B cell (primary cell): Measurements from ENCODE around the gene ADGRB2. TPM values are rescaled to one million over a fixed set of nuclear protein-coding genes. Genes with fewer than 3 reads are reported as not detected.
A peak's percentile ranks its signal among the peaks of the same experiment; 100 is the strongest.

Experiments used
- ATAC-seq: fragments of 200-7000 bp; cut with Tn5 transposase; one replicate; pipeline ENCODE4 v1.10.0; 2021; ENCODE audit warnings: low read depth, mild to moderate bottlenecking, moderate number of reproducible peaks, moderate library complexity
- CTCF ChIA-PET: fragments of 350-600 bp; sonication (Branson Sonifier 250); formaldehyde crosslinking; loops from one replicate; lab custom pipeline; 2021; ENCODE audit warnings: antibody characterized with exemption, inconsistent platforms; lab: Charles Lee
- POLR2A ChIA-PET: fragments of 350-600 bp; sonication (Branson Sonifier 250); formaldehyde crosslinking; loops from one replicate; lab custom pipeline; 2021; ENCODE audit warnings: antibody characterized with exemption; lab: Charles Lee
- DNase-seq: peaks from one replicate; pipeline ENCODE4 v3.0.0; 2013
- H2AFZ ChIP-seq: 2 replicates; pipeline ENCODE4 v1.6.1; 2012; ENCODE audit warnings: mild to moderate bottlenecking, low read depth, low read length; ENCODE audit not compliant: insufficient read depth, poor library complexity, severe bottlenecking
- H3K27ac ChIP-seq, 2 donors: 1 replicate in 1 of 2; 2 replicates in 1 of 2; pipeline ENCODE4 v1.5.1; 2012 to 2013; ENCODE audit warnings: low read length in 2 of 2, mild to moderate bottlenecking in 2 of 2, moderate library complexity in 1 of 2
- H3K27me3 ChIP-seq, 4 experiments: fragments of 200-600 bp in 1 of 4; sonication (generic) in 1 of 4; replicated peaks in 1 of 4; 1 replicate in 2 of 4; 2 replicates in 2 of 4; pipeline versions ENCODE4 v1.6.1 to v1.7.0; 2013 to 2016; ENCODE audit warnings: low read length in 3 of 4, mild to moderate bottlenecking in 2 of 4, mixed read lengths in 1 of 4, moderate library complexity in 1 of 4; ENCODE audit not compliant: insufficient read depth in 4 of 4, control insufficient read depth in 3 of 4; ENCODE audit errors: control extremely low read depth in 1 of 4
- H3K36me3 ChIP-seq, 2 experiments: replicated peaks in 1 of 2; 1 replicate in 1 of 2; 2 replicates in 1 of 2; pipeline versions ENCODE4 v1.6.1 to v1.7.1; 2013; ENCODE audit warnings: low read length in 1 of 2; ENCODE audit not compliant: insufficient read depth in 2 of 2, control insufficient read depth in 1 of 2; ENCODE audit errors: control extremely low read depth in 1 of 2, extremely low read depth in 1 of 2
- H3K4me1 ChIP-seq, 2 donors: fragments of 200-600 bp in 1 of 2; sonication (generic) in 1 of 2; 1 replicate in 1 of 2; 2 replicates in 1 of 2; pipeline versions ENCODE4 v1.5.1 to v1.6.1; 2013 to 2017; ENCODE audit warnings: low read length in 2 of 2; ENCODE audit not compliant: control insufficient read depth in 2 of 2, insufficient read depth in 2 of 2
- H3K4me2 ChIP-seq: replicated peaks from 2 replicates; pipeline ENCODE3; 2012; ENCODE audit warnings: mild to moderate bottlenecking, low read depth, low read length; ENCODE audit not compliant: poor library complexity, severe bottlenecking
- H3K4me3 ChIP-seq, 5 experiments: fragments of 200-600 bp in 1 of 5; sonication (generic) in 1 of 5; 1 replicate in 3 of 5; 2 replicates in 2 of 5; pipeline versions ENCODE4 v1.5.1 to v1.7.0; 2011 to 2016; ENCODE audit warnings: low read length in 4 of 5, mild to moderate bottlenecking in 4 of 5, low read depth in 2 of 5, control low read depth in 1 of 5, moderate library complexity in 1 of 5; ENCODE audit not compliant: insufficient read depth in 1 of 5; ENCODE audit errors: control extremely low read depth in 1 of 5, extremely low read depth in 1 of 5
- H3K79me2 ChIP-seq: fragments of 200-600 bp; sonication (generic); one replicate; pipeline ENCODE4 v1.6.0; 2016; ENCODE audit warnings: low read length; ENCODE audit not compliant: control insufficient read depth, insufficient read depth
- H3K9ac ChIP-seq: fragments of 200-600 bp; sonication (generic); 2 replicates; pipeline ENCODE4 v1.6.1; 2017; ENCODE audit warnings: mild to moderate bottlenecking, low read length, moderate library complexity
- H3K9me3 ChIP-seq, 3 donors: one replicate each; pipeline versions ENCODE4 v1.6.1 to v1.7.1; 2013; ENCODE audit warnings: low read length in 2 of 3; ENCODE audit not compliant: control insufficient read depth in 2 of 3, insufficient read depth in 1 of 3; ENCODE audit errors: control extremely low read depth in 1 of 3
- H4K20me1 ChIP-seq: 2 replicates; pipeline ENCODE4 v1.6.0; 2012; ENCODE audit warnings: mild to moderate bottlenecking, low read length; ENCODE audit not compliant: insufficient read depth, control insufficient read depth, poor library complexity, severe bottlenecking
- H3K27ac Mint-ChIP-seq: one replicate; pipeline ENCODE4 v1.8.0; 2021; ENCODE audit warnings: mixed read lengths
- H3K27me3 Mint-ChIP-seq: one replicate; pipeline ENCODE4 v1.8.0; 2021; ENCODE audit warnings: mixed read lengths
- H3K4me1 Mint-ChIP-seq: one replicate; pipeline ENCODE4 v1.8.0; 2021; ENCODE audit warnings: mixed read lengths
- H3K4me3 Mint-ChIP-seq: one replicate; pipeline ENCODE4 v1.8.0; 2021; ENCODE audit warnings: mixed read lengths
- H3K9me3 Mint-ChIP-seq: one replicate; pipeline ENCODE4 v1.8.0; 2022; ENCODE audit warnings: mixed read lengths; ENCODE audit not compliant: insufficient read depth
- EZH2 ChIP-seq: IDR thresholded peaks from 2 replicates; pipeline ENCODE4 v1.6.1; 2012; ENCODE audit warnings: borderline replicate concordance, low read depth, mild to moderate bottlenecking, moderate library complexity, low read length; ENCODE audit not compliant: insufficient read depth, poor library complexity, severe bottlenecking
- WGBS: methylation state at CpG from one replicate; pipeline ENCODE4 v1.1.5; 2013; ENCODE audit warnings: missing lambda C conversion rate; ENCODE audit not compliant: insufficient coverage; 5-methylcytosine and 5-hydroxymethylcytosine counted together
- intact Hi-C: fragments of 100-400 bp; cut with micrococcal nuclease; formaldehyde crosslinking; loops from one replicate; pipeline ENCODE4 v1.10.0; 2022
- polyA plus RNA-seq: library from polyadenylated mRNA; depleted of rRNA; stranded (reverse); fragments of >200 nt; gene quantifications from 2 replicates; pipeline ENCODE4 v1.2.3, GENCODE V29; 2012
- total RNA-seq, 2 donors: library from RNA; stranded (reverse); fragments of 120-200 nt in 1 of 2; gene quantifications; 1 replicate in 1 of 2; 2 replicates in 1 of 2; pipeline versions ENCODE4 v1.2.3 to v1.2.4, GENCODE V29; 2013 to 2022
- TF ChIP-seq, protein P1 (sequence below): fragments of 200-600 bp; IDR thresholded peaks from one replicate; pipeline ENCODE4 v1.8.0; 2022; ENCODE audit warnings: antibody characterized with exemption, mild to moderate bottlenecking

The ADGRB2 gene
- total and polyA plus RNA-seq, 2 donors (not counting 1 experiment from before 2014, with no cell fraction given), result 1.9 to 2.7 TPM

DNA sequence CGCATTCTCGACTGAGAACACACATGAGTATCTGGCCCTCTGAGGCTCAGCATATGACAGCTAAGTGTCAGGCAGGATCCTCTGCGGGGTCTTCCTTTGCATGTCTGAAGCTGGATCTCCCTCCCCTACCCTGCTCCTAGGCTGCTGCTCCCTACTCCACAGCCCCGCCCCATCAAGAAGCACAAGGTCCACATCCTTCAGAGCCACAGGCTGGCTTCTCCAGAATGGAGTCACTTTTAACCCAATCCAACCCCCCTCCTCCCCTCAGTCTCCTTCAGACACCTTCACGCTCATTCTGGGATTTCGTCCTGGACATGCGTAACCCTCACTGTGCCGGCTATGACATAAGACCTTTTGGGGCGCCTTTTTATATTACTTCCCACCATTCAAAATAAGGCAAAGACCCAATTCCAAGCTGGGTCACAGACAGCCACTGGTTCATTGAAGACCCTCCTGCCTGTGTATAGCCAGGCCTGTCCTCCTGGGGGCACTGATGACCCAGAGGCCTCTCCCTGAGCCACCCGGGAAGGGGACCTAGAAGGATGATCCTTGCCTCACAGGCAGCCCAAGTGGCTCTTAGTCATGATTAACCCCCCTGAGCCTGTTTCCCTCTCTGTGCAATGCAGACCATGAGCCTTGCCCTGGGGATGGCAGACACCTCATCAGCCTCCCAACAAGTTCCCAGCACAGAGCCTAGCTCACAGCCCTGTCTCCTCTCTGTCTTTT lies 4.7 kb downstream of the ADGRB2 start:
- H3K4me1 ChIP-seq, result peaks cover 28 to 34% of the 10 kb centered on the region in 2 donors
- DNase-seq, result no peak
- H3K79me2 ChIP-seq, result no peaks in the 10 kb centered on the region
- H3K27me3 ChIP-seq, result peaks cover 0 to 25% (median 13%) of the 10 kb centered on the region in 4 experiments
- H3K27me3 Mint-ChIP-seq, result peaks cover 13% of the 10 kb centered on the region
- CTCF ChIA-PET, result interaction anchor here (0.6 to 10.8 kb wide), 5 partner anchors 27 to 205 kb away, joined by 3 to 199 read pairs (median 3); no protein-coding TSS in a partner anchor
- H3K4me2 ChIP-seq, result no peak overlapping the region
- no peak overlapping the region for H3K27ac ChIP-seq
- POLR2A ChIA-PET, result interaction anchor here (0.6 kb wide), 1 partner anchor 19 kb away, joined by 4 read pairs; no protein-coding TSS in a partner anchor
- no peak overlapping the region for H3K9ac ChIP-seq
- H3K4me1 Mint-ChIP-seq, result peaks cover 26% of the 10 kb centered on the region
- peak overlapping the region; percentile 64 for H3K4me3 Mint-ChIP-seq
- intact Hi-C loops, result loop anchor here (2.0 kb wide), 1 partner anchor 15 kb away; no protein-coding TSS in a partner anchor
- H2AFZ ChIP-seq, result no peak overlapping the region
- peaks cover 0 to 4% (median 0%) of the 10 kb centered on the region in 3 donors for H3K9me3 ChIP-seq
- TF ChIP-seq, protein P1, sequence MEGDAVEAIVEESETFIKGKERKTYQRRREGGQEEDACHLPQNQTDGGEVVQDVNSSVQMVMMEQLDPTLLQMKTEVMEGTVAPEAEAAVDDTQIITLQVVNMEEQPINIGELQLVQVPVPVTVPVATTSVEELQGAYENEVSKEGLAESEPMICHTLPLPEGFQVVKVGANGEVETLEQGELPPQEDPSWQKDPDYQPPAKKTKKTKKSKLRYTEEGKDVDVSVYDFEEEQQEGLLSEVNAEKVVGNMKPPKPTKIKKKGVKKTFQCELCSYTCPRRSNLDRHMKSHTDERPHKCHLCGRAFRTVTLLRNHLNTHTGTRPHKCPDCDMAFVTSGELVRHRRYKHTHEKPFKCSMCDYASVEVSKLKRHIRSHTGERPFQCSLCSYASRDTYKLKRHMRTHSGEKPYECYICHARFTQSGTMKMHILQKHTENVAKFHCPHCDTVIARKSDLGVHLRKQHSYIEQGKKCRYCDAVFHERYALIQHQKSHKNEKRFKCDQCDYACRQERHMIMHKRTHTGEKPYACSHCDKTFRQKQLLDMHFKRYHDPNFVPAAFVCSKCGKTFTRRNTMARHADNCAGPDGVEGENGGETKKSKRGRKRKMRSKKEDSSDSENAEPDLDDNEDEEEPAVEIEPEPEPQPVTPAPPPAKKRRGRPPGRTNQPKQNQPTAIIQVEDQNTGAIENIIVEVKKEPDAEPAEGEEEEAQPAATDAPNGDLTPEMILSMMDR, result no peak
- no peak for TF ChIP-seq EZH2
- no peak overlapping the region for H3K4me3 ChIP-seq
- 93% methylated on average over 10 of the region's 10 CpGs for WGBS
- peaks cover 10% of the 10 kb centered on the region for H4K20me1 ChIP-seq
- H3K36me3 ChIP-seq, result no peaks in the 10 kb centered on the region
- no peak for ATAC-seq
- H3K9me3 Mint-ChIP-seq, result no peaks in the 10 kb centered on the region
- H3K27ac Mint-ChIP-seq, result peak overlapping the region; percentile 46

DNA sequence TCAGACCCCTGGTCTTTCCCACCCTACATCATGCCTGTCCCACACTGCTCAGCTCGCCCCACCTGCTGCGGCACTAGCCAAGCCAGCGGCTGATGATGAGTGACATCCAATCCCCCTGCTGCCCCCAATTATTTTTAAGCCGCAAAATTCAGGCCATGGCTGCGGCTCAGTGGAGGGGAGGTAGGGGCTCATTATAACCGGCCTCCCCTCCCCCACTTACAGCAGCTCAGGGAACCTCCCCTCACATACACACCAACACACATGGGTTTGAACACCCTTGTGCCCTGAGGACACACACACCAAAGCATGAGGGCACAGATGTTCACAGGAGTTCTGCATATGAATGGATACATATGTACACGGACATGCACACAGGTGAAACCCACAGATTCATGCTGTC lies 5.3 kb downstream of the ADGRB2 start:
- Histone ChIP-seq H4K20me1 (peaks cover 10% of the 10 kb centered on the region), H3K9me3 (peaks cover 0 to 6% (median 0%) of the 10 kb centered on the region in 3 donors), H3K4me3 (no peak overlapping the region), H3K79me2 (no peaks in the 10 kb centered on the region), H2AFZ (no peak overlapping the region), H3K4me2 (no peak overlapping the region), H3K27ac (no peak overlapping the region), H3K27me3 (peaks cover 0 to 30% (median 13%) of the 10 kb centered on the region in 4 experiments), H3K9ac (no peak overlapping the region), H3K4me1 (peaks cover 28 to 32% of the 10 kb centered on the region in 2 donors), H3K36me3 (no peaks in the 10 kb centered on the region)
- TF ChIP-seq, protein P1, result no peak
- no peak for TF ChIP-seq EZH2
- no peaks in the 10 kb centered on the region for H3K9me3 Mint-ChIP-seq
- DNase-seq, result no peak
- H3K4me3 Mint-ChIP-seq, result no peak overlapping the region
- intact Hi-C loops, result no loop called here
- ATAC-seq, result no peak
- H3K4me1 Mint-ChIP-seq, result peaks cover 26% of the 10 kb centered on the region
- CTCF ChIA-PET, result interaction anchor here (1.4 to 10.8 kb wide), 3 partner anchors 10 to 45 kb away, joined by 3 to 199 read pairs (median 4); no protein-coding TSS in a partner anchor
- POLR2A ChIA-PET, result interaction anchor here (0.6 kb wide), 1 partner anchor 19 kb away, joined by 4 read pairs; no protein-coding TSS in a partner anchor
- H3K27ac Mint-ChIP-seq, result no peak overlapping the region
- WGBS, result 100% methylated on average over 1 of the region's 7 CpGs
- H3K27me3 Mint-ChIP-seq, result peaks cover 13% of the 10 kb centered on the region
